Measurements from ENCODE around the gene KIAA1958. TPM values are rescaled to one million over a fixed set of nuclear protein-coding genes. Genes with fewer than 3 reads are reported as not detected.

Gene KIAA1958
- total RNA-seq, 1 donor from 2014 or later = 12.0 TPM

GRCh38 chr9:112615584-112616266 is 129.1 kb downstream of the KIAA1958 start:
- no peaks in the 10 kb centered on the region for H3K36me3 ChIP-seq
- no peaks in the 10 kb centered on the region for H3K27me3 ChIP-seq
- H3K4me3 ChIP-seq = no peak overlapping the region
- H3K9me3 ChIP-seq = no peaks in the 10 kb centered on the region
- no peak for DNase-seq (ENCODE audit: extremely low spot score in 2 of 2)
- H3K27ac ChIP-seq = no peak overlapping the region
- no peaks in the 10 kb centered on the region for H3K4me1 ChIP-seq
- TF ChIP-seq CTCF (IDR thresholded peaks at IDR 0.05) (no peak), POLR2AphosphoS5 (IDR thresholded peaks at IDR 0.05; ENCODE audit: insufficient read depth in 1 of 2, low read depth in 1 of 2) (no peak), POLR2A (IDR thresholded peaks at IDR 0.05) (no peak)
- intact Hi-C loops (cut with DNase I) = no loop called here

GRCh38 chr9:112617371-112617770 is 130.7 kb downstream of the KIAA1958 start:
- no peak overlapping the region for H3K27ac ChIP-seq
- no peaks in the 10 kb centered on the region for H3K9me3 ChIP-seq
- no peak overlapping the region for H3K4me3 ChIP-seq
- intact Hi-C loops (cut with DNase I) = no loop called here
- DNase-seq (ENCODE audit: extremely low spot score in 2 of 2) = no peak
- no peaks in the 10 kb centered on the region for H3K36me3 ChIP-seq
- H3K27me3 ChIP-seq = no peaks in the 10 kb centered on the region
- TF ChIP-seq POLR2A (IDR thresholded peaks at IDR 0.05) (no peak), POLR2AphosphoS5 (IDR thresholded peaks at IDR 0.05; ENCODE audit: insufficient read depth in 1 of 2, low read depth in 1 of 2) (no peak), CTCF (IDR thresholded peaks at IDR 0.05) (no peak)
- no peaks in the 10 kb centered on the region for H3K4me1 ChIP-seq

GRCh38 chr9:112618385-112619009 is 131.9 kb downstream of the KIAA1958 start:
- Histone ChIP-seq H3K4me3 (no peak overlapping the region), H3K9me3 (no peaks in the 10 kb centered on the region), H3K4me1 (no peaks in the 10 kb centered on the region), H3K27me3 (no peaks in the 10 kb centered on the region), H3K36me3 (no peaks in the 10 kb centered on the region), H3K27ac (no peak overlapping the region)
- no peak for DNase-seq (ENCODE audit: extremely low spot score in 2 of 2)
- intact Hi-C loops (cut with DNase I) = no loop called here
- TF ChIP-seq CTCF (IDR thresholded peaks at IDR 0.05) = no peak
- TF ChIP-seq POLR2A (IDR thresholded peaks at IDR 0.05) = no peak
- TF ChIP-seq POLR2AphosphoS5 (IDR thresholded peaks at IDR 0.05; ENCODE audit: insufficient read depth in 1 of 2, low read depth in 1 of 2) = no peak

- H3K9me3 ChIP-seq = no peaks in the 10 kb centered on the region
- H3K4me3 ChIP-seq = no peak overlapping the region
- H3K27ac ChIP-seq = no peak overlapping the region
- intact Hi-C loops (cut with DNase I) = no loop called here
- no peak for TF ChIP-seq POLR2A (IDR thresholded peaks at IDR 0.05)
- H3K4me1 ChIP-seq = no peaks in the 10 kb centered on the region
- DNase-seq (ENCODE audit: extremely low spot score in 2 of 2) = no peak
- H3K36me3 ChIP-seq = no peaks in the 10 kb centered on the region
- H3K27me3 ChIP-seq = no peaks in the 10 kb centered on the region
Observed at GRCh38 chr9:112620388-112620787, 133.8 kb downstream of the KIAA1958 start.

- no peaks in the 10 kb centered on the region for H3K9me3 ChIP-seq
- intact Hi-C loops (cut with DNase I) = no loop called here
- TF ChIP-seq POLR2AphosphoS5 (IDR thresholded peaks at IDR 0.05; ENCODE audit: insufficient read depth in 1 of 2, low read depth in 1 of 2) = no peak
- TF ChIP-seq CTCF (IDR thresholded peaks at IDR 0.05) = no peak
- TF ChIP-seq POLR2A (IDR thresholded peaks at IDR 0.05) = no peak
Observed at GRCh38 chr9:112621018-112621655, 134.5 kb downstream of the KIAA1958 start.

More at GRCh38 chr9:112621018-112621655, 134.5 kb downstream of the KIAA1958 start:
- Histone ChIP-seq H3K27me3 (no peaks in the 10 kb centered on the region), H3K4me3 (no peak overlapping the region), H3K27ac (no peak overlapping the region), H3K4me1 (no peaks in the 10 kb centered on the region), H3K36me3 (no peaks in the 10 kb centered on the region)
- DNase-seq (ENCODE audit: extremely low spot score in 2 of 2) = no peak
